OCI-LY7 (cell line): ENCODE measurements around the gene ZNF74. TPM values are rescaled to one million over a fixed set of nuclear protein-coding genes. Genes with fewer than 3 reads are reported as not detected.

Experiments used
- BruUV-seq: library from RNA; stranded (reverse); fragments of 400-500 nt; replicated peaks from 2 replicates; lab custom pipeline; 2021; lab: Mats Ljungman, UMichigan
- CTCF ChIA-PET: fragments of 300-600 bp; sonication (Branson Sonifier 250); formaldehyde crosslinking; loops from one replicate; lab custom pipeline; 2022; ENCODE audit warnings: antibody characterized with exemption; ENCODE audit not compliant: unreplicated experiment; lab: Charles Lee
- POLR2A ChIA-PET: fragments of 300-600 bp; sonication (Branson Sonifier 250); formaldehyde crosslinking; loops from one replicate; lab custom pipeline; 2022; ENCODE audit warnings: antibody characterized with exemption; lab: Charles Lee
- DNase-seq: peaks from one replicate; pipeline ENCODE4 v3.0.0-alpha.2; 2015; ENCODE audit warnings: low spot score
- H2AFZ ChIP-seq: fragments of 200-600 bp; sonication (generic), shearing (Covaris generic); 2 replicates; pipeline ENCODE4 v1.6.1; 2014; ENCODE audit warnings: mild to moderate bottlenecking, antibody characterized with exemption, low read length, moderate library complexity
- H3K27ac ChIP-seq: fragments of 200-600 bp; sonication (generic); 2 replicates; pipeline ENCODE4 v1.5.1; 2014; ENCODE audit warnings: mixed run types, low read depth, mild to moderate bottlenecking, moderate library complexity, low read length, inconsistent platforms; ENCODE audit not compliant: poor library complexity, severe bottlenecking
- H3K36me3 ChIP-seq: fragments of 200-600 bp; sonication (generic); 2 replicates; pipeline ENCODE4 v1.6.1; 2014; ENCODE audit warnings: mild to moderate bottlenecking, antibody characterized with exemption, low read length, moderate library complexity, mixed read lengths; ENCODE audit not compliant: insufficient read depth
- H3K4me1 ChIP-seq: fragments of 200-600 bp; sonication (generic); 2 replicates; pipeline ENCODE4 v1.5.1; 2014; ENCODE audit warnings: mild to moderate bottlenecking, low read length; ENCODE audit not compliant: insufficient read depth, poor library complexity, severe bottlenecking
- H3K4me2 ChIP-seq: fragments of 200-600 bp; sonication (generic); 2 replicates; pipeline ENCODE4 v1.6.1; 2014; ENCODE audit warnings: mild to moderate bottlenecking, low read length
- H3K4me3 ChIP-seq: fragments of 200-600 bp; sonication (generic); 2 replicates; pipeline ENCODE4 v1.5.1; 2014; ENCODE audit warnings: mild to moderate bottlenecking, low read depth, low read length; ENCODE audit not compliant: poor library complexity, severe bottlenecking
- H3K79me2 ChIP-seq: fragments of 200-600 bp; sonication (generic); 2 replicates; pipeline ENCODE4 v1.6.1; 2016; ENCODE audit warnings: low read depth, mild to moderate bottlenecking, low read length, moderate library complexity, mixed read lengths; ENCODE audit not compliant: insufficient read depth
- H3K9me2 ChIP-seq: fragments of 200-600 bp; sonication (generic); 2 replicates; pipeline ENCODE4 v1.6.1; 2016; ENCODE audit warnings: mild to moderate bottlenecking, low read length, mixed read lengths; ENCODE audit not compliant: insufficient read depth
- H3K9me3 ChIP-seq: fragments of 200-600 bp; sonication (generic); 2 replicates; pipeline ENCODE4 v1.6.1; 2014; ENCODE audit warnings: mild to moderate bottlenecking, mixed run types, low read length, mixed read lengths
- H4K20me1 ChIP-seq: fragments of 200-600 bp; sonication (generic); 2 replicates; pipeline ENCODE4 v1.6.1; 2014; ENCODE audit warnings: mild to moderate bottlenecking, antibody characterized with exemption, low read length, moderate library complexity, mixed read lengths; ENCODE audit not compliant: insufficient read depth
- EZH2phosphoT487 ChIP-seq: fragments of 200-600 bp; sonication (generic); IDR thresholded peaks from 2 replicates; pipeline ENCODE4 v1.6.1; 2018; ENCODE audit warnings: low read depth, borderline replicate concordance, mild to moderate bottlenecking, mixed run types, antibody characterized with exemption, low read length, moderate library complexity, mixed read lengths
- intact Hi-C: fragments of 100-400 bp; cut with micrococcal nuclease; formaldehyde crosslinking; loops from one replicate; pipeline ENCODE4 v1.10.0; 2022; ENCODE audit not compliant: unreplicated experiment
- total RNA-seq, 2 experiments: library from RNA; depleted of rRNA in 1 of 2; stranded (reverse); fragments of >200 nt in 1 of 2; shearing (Covaris generic) in 1 of 2; gene quantifications; 2 replicates each; pipeline ENCODE4 v1.2.3, GENCODE V29; 2014 to 2022
- TF ChIP-seq, protein P1 (sequence below): fragments of 200-600 bp; sonication (generic); conservative IDR thresholded peaks from 2 replicates; pipeline ENCODE4 v1.5.1; 2014; ENCODE audit warnings: mild to moderate bottlenecking, antibody characterized with exemption, low read length, moderate library complexity, mixed read lengths

ZNF74 gene
- total RNA-seq, 2 experiments from 2014 or later, result not detected

DNA sequence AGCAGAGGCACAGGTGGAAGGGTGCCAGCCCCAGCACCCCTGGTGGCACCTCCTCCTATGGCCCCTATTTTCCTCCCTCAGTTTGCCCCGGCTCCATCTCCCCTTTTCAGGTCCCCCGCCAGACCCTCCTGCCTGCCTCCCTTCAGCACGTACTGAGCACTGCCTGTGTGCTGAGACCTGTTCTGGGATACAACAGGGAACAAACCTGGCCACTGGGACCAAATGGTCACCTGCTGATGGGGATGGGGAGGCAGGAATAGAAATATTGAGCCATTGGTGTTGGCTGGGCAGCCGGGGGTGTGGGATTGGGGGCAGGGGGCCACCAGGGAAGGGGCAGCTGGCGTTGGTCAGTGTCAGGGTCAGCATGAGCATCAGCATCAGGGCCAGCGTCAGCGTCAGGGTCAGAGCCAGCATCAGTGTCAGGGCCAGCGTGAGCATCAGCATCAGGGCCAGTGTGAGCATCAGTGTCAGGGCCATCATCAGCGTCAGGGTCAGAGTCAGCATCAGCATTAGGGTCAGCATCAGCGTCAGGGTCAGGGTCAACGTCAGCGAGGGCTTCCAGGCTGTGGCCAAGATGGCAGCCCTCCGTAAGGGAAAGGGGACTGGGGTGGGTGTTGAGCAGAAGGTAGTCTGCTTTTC, 7.5 kb downstream of the ZNF74 start:
- Histone ChIP-seq H3K4me3 (no peak overlapping the region), H3K4me2 (no peak overlapping the region), H3K36me3 (no peaks in the 10 kb centered on the region), H3K9me3 (no peaks in the 10 kb centered on the region), H3K9me2 (no peaks in the 10 kb centered on the region), H4K20me1 (no peaks in the 10 kb centered on the region), H3K27ac (no peak overlapping the region), H3K79me2 (no peaks in the 10 kb centered on the region), H2AFZ (no peak overlapping the region), H3K4me1 (no peaks in the 10 kb centered on the region)
- ChIA-PET POLR2A (no interaction called here), CTCF (no interaction called here)
- no TSS peak for BruUV-seq
- TF ChIP-seq, protein P1, sequence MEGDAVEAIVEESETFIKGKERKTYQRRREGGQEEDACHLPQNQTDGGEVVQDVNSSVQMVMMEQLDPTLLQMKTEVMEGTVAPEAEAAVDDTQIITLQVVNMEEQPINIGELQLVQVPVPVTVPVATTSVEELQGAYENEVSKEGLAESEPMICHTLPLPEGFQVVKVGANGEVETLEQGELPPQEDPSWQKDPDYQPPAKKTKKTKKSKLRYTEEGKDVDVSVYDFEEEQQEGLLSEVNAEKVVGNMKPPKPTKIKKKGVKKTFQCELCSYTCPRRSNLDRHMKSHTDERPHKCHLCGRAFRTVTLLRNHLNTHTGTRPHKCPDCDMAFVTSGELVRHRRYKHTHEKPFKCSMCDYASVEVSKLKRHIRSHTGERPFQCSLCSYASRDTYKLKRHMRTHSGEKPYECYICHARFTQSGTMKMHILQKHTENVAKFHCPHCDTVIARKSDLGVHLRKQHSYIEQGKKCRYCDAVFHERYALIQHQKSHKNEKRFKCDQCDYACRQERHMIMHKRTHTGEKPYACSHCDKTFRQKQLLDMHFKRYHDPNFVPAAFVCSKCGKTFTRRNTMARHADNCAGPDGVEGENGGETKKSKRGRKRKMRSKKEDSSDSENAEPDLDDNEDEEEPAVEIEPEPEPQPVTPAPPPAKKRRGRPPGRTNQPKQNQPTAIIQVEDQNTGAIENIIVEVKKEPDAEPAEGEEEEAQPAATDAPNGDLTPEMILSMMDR, result no peak
- no peak for TF ChIP-seq EZH2phosphoT487
- no peak for DNase-seq
- intact Hi-C loops, result no loop called here

DNA sequence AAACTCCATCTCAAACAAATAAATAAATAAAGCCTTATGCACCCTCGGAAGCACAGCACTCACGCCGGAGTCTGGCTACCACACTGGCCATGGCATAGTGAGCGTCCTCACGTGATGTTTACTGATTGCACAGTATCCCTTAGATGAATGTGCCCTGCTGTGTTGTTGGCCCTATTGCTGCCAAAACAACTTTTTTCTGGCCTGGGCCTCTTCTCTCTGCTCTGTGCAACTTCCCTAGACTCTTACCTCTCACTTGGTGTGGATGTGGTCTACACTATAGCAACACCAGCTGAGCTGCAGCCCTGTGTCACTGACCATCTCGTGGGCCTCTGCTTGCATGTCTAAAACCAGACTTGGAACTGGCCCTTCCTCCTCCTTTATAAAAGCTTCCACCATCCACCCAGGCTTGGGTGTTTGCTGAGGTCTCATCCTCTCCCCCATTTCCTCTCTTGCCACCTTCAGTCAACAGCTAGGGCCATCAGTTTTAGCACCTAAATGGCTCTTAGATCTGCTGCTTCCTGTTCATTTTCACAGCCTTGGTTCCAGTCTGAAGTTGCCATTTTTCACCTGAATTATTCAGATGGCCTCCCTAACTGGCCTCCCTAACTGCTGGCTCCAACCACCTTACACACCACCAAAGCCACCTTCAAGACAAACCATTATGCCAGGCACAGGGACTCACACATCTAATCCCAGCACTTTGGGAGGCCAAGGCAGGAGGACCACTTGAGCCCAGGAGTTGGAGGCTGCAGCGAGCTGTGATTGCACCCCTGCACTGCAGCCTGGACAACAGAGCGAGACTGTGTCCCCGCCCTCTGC, 9.2 kb downstream of the ZNF74 start:
- Histone ChIP-seq H3K36me3 (no peaks in the 10 kb centered on the region), H4K20me1 (no peaks in the 10 kb centered on the region), H3K9me2 (no peaks in the 10 kb centered on the region), H3K9me3 (no peaks in the 10 kb centered on the region), H3K4me2 (no peak overlapping the region), H3K4me3 (no peak overlapping the region), H3K79me2 (no peaks in the 10 kb centered on the region), H3K27ac (no peak overlapping the region), H2AFZ (no peak overlapping the region), H3K4me1 (no peaks in the 10 kb centered on the region)
- POLR2A ChIA-PET, result no interaction called here
- intact Hi-C loops, result no loop called here
- CTCF ChIA-PET, result no interaction called here
- no TSS peak for BruUV-seq
- no peak for DNase-seq
- TF ChIP-seq EZH2phosphoT487, result no peak

DNA sequence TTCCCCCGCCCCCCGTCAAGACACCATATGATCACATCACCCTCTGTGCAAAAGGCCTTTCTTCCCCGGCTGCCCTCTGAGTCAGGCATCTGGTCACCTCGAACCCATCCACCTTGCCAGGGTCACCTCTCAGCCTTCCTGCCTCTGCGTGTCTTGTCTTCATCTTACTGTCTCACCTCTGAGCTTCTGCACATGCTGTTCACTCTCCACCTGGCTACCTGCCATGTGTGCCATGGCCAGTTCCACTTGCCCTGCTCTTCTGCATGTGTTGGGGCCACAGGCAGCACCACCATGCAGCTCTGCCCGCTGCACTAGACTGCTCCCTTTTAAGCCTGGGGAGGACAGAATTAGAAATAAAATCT, 9.8 kb downstream of the ZNF74 start:
- Histone ChIP-seq H4K20me1 (no peaks in the 10 kb centered on the region), H3K9me2 (no peaks in the 10 kb centered on the region), H3K79me2 (no peaks in the 10 kb centered on the region), H3K4me1 (no peaks in the 10 kb centered on the region), H2AFZ (no peak overlapping the region), H3K9me3 (no peaks in the 10 kb centered on the region), H3K4me2 (no peak overlapping the region), H3K4me3 (no peak overlapping the region), H3K36me3 (no peaks in the 10 kb centered on the region), H3K27ac (no peak overlapping the region)
- no TSS peak for BruUV-seq
- ChIA-PET POLR2A (no interaction called here), CTCF (no interaction called here)
- no peak for TF ChIP-seq EZH2phosphoT487
- TF ChIP-seq, protein P1, result no peak
- intact Hi-C loops, result no loop called here
- no peak for DNase-seq
